GM04503 (cell line): ENCODE data around the gene PIK3R1.

Source experiments
- DNase-seq: peaks from one replicate; pipeline ENCODE4 v3.0.0-alpha.2; 2012; ENCODE audit warnings: low read depth

The PIK3R1 gene

GRCh38 chr5:68215208-68215897 is at the start of gene PIK3R1:
Gene PIK3R1 (plus strand): TSS chr5:68215756. CDS start chr5:68226676, 10,920 bp downstream.
- peak; percentile 73 for DNase-seq

- DNase-seq: no peak
These were observed 48.3 kb upstream of the PIK3R1 start for GRCh38 chr5:68167195-68167651.

- no peak for DNase-seq
These were observed 45.7 kb upstream of the PIK3R1 start for GRCh38 chr5:68169903-68170302.

GRCh38 chr5:68170826-68171558 is 44.6 kb upstream of the PIK3R1 start:
- DNase-seq: peak; percentile 10

- DNase-seq: no peak
These were observed 43.2 kb upstream of the PIK3R1 start for GRCh38 chr5:68172314-68172713.

- no peak for DNase-seq
These were observed 42.5 kb upstream of the PIK3R1 start for GRCh38 chr5:68173007-68173406.

- no peak for DNase-seq
These were observed 39.3 kb upstream of the PIK3R1 start for GRCh38 chr5:68176253-68176652.

GRCh38 chr5:68176802-68177479 is 38.6 kb upstream of the PIK3R1 start:
- DNase-seq: no peak

GRCh38 chr5:68177676-68178075 is 37.9 kb upstream of the PIK3R1 start:
- DNase-seq: no peak

GRCh38 chr5:68178579-68178978 is 37.0 kb upstream of the PIK3R1 start:
- no peak for DNase-seq

- no peak for DNase-seq
These were observed 35.2 kb upstream of the PIK3R1 start for GRCh38 chr5:68180121-68181038.

GRCh38 chr5:68181039-68181599 is 34.4 kb upstream of the PIK3R1 start:
- DNase-seq: no peak

GRCh38 chr5:68182094-68182493 is 33.5 kb upstream of the PIK3R1 start:
- no peak for DNase-seq

- no peak for DNase-seq
These were observed 33.0 kb upstream of the PIK3R1 start for GRCh38 chr5:68182534-68182933.

- no peak for DNase-seq
These were observed 28.1 kb upstream of the PIK3R1 start for GRCh38 chr5:68187268-68188055.

- DNase-seq: no peak
These were observed 26.4 kb upstream of the PIK3R1 start for GRCh38 chr5:68189171-68189570.

GRCh38 chr5:68189613-68190012 is 25.9 kb upstream of the PIK3R1 start:
- DNase-seq: no peak

GRCh38 chr5:68190619-68191018 is 24.9 kb upstream of the PIK3R1 start:
- DNase-seq: no peak

GRCh38 chr5:68191083-68191791 is 24.3 kb upstream of the PIK3R1 start:
- no peak for DNase-seq

- DNase-seq: no peak
These were observed 22.9 kb upstream of the PIK3R1 start for GRCh38 chr5:68192679-68193060.
